GM19193 (cell line): ENCODE data around the gene ASXL2.

Source experiments
- POLR2A ChIP-seq: IDR thresholded peaks from 4 replicates; pipeline ENCODE4 v1.6.1; 2011; ENCODE audit not compliant: insufficient read depth, insufficient read length; ENCODE audit errors: extremely low read depth

The ASXL2 gene

GRCh38 chr2:25887624-25888242 is 9.4 kb upstream of the ASXL2 start:
- TF ChIP-seq POLR2A: no peak

DNA sequence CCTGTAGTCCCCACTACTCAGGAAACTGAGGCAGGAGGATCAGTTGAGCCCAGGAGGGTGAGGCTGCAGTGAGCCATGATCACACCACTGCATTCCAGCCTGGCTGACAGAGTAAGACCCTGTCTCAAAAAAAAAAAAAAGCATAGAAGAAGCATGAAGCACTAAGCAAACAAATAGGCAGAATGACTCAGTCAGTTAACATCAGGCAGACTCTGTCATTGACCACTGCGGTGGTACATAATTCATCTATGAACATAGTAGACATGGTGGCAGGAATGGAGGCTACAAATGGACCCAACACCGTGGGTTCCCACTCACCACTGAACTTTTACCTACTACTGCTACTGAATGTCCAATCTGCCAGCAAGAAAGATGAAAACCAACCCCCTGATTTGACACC is 7.6 kb upstream of the ASXL2 start:
- TF ChIP-seq POLR2A: no peak

DNA sequence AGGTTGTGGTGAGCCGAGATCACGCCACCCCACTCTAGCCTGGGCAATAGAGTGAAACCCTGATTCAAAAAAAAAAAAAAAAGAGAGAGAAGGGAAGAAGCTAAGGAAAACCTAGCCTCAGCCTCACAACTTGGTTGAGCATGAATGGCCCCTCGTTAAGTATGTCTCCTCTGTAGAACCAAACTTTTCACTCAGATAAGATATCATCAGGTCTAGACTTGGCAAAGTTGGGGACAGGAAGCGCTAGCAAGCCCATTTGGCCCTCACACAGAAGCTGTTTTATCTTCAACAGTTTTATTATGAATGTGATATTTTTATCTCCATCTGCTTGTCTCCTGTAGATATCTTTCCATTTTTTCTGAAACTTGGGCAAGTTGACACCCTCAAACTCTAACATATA is 3.5 kb upstream of the ASXL2 start:
- TF ChIP-seq POLR2A: no peak

DNA sequence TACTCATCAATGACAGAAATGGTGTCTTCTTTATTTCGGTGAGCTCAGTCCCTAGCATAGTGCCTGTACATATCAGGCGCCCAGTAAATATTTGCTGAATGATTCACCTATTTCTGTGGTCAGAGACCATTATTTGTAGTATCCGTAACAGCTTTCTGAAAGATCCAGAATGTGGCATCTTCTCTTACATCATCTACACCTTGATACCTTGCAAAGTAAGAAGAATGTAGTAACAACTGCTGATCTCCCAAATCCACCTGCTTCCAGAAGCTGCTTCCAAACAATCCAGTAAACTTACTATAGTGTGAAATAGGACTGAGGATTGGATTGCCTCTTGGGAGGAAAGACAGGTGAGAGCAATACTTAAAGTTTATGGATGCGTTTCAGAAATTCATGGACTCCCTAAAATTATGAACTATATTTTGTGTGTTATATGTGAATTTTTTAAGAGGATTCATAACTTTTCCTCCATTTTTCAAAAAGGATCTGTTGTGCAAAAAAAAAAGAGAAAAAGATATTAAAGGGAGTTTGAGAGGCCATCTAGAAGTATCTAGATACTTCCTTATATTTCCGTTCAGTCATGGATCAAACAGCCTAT is 945 bp upstream of the ASXL2 start:
- no peak for TF ChIP-seq POLR2A

- no peak for TF ChIP-seq POLR2A
Observed at GRCh38 chr2:25877431-25878360, 591 bp downstream of the ASXL2 start.

DNA sequence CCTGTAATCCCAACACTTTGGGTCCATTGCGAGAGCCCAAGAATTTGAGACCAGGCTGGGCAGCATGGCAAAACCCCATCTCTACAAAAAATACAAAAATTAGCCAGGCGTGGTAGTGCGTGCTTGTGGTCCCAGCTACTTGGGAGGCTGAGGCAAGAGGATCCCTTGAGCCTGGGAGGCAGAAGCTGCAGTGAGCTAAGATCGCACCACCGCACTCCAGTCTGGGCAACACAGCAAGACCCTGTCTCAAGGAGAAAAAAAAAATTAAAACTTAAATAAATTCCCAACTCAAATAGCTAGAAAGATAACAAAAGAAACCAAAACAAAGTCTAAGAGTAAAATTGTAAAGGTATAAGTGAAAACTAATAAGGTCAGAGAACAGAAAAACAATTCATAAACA is 6.2 kb downstream of the ASXL2 start:
- TF ChIP-seq POLR2A: no peak

DNA sequence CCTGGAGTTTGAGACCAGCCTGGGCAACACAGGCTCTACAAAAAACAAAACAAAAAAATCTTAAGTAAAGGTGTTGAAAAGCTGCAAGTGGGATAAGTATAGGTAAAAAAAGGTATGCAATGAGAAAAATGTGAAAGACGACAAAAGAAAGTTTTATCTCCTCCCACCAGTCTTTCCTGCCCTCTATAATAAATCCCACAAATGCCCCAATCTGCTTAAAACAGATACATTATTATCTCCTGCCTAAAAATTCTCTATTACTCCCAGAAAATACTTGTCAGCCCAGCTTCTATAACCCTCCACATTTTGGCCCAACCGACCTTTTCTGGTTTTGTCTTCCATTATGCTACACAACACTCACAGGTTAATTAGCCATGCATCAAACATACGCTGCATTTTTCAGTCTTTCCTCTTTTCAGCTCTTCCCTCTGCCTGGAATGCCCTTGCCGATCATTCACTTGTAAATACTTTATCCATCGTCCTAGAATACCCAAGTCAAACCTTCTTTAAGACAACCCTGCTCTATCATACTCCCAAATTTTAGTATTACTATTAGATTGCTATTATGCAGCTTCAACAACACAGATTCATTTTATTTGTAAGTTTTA is 10.8 kb downstream of the ASXL2 start:
- TF ChIP-seq POLR2A: no peak

GRCh38 chr2:25856377-25856776 is 21.9 kb downstream of the ASXL2 start:
- TF ChIP-seq POLR2A: no peak

GRCh38 chr2:25855065-25855464 is 23.2 kb downstream of the ASXL2 start:
- TF ChIP-seq POLR2A: no peak

GRCh38 chr2:25854613-25855012 is 23.7 kb downstream of the ASXL2 start:
- no peak for TF ChIP-seq POLR2A

GRCh38 chr2:25853038-25853638 is 25.1 kb downstream of the ASXL2 start:
- TF ChIP-seq POLR2A: no peak

DNA sequence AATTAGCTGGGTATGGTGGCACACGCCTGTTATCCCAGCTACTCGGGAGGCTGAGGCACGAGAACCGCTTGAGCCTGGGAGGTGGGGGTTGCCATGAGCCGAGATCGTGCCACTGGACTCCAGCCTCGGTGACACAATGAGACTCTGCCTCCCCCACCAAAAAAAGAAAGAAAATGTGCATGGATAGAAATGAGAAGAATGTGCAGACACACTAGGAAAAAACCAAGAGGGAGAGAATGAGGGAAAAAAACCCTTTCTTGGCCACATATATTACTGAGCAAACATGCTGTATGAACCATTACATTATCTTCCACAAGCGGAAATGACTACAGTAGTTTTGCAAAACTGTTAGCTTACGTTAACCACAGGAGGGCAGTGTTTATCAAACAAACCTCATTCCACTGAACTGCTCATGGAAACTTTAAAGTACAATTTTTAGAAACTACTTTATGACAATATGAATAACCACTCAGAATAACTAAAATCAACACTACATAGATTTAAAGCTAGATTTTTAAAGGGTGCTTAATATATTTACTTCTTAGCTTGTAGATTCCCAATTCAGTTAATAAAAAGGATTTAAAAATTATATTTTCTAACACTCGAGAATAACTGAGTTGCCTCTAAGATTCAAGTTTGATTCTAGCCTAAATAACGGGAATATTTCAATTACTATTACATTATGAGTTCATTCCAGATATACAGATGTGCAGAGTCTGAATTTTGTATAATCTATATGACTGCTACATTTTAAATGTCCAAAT is 26.4 kb downstream of the ASXL2 start:
- no peak for TF ChIP-seq POLR2A

DNA sequence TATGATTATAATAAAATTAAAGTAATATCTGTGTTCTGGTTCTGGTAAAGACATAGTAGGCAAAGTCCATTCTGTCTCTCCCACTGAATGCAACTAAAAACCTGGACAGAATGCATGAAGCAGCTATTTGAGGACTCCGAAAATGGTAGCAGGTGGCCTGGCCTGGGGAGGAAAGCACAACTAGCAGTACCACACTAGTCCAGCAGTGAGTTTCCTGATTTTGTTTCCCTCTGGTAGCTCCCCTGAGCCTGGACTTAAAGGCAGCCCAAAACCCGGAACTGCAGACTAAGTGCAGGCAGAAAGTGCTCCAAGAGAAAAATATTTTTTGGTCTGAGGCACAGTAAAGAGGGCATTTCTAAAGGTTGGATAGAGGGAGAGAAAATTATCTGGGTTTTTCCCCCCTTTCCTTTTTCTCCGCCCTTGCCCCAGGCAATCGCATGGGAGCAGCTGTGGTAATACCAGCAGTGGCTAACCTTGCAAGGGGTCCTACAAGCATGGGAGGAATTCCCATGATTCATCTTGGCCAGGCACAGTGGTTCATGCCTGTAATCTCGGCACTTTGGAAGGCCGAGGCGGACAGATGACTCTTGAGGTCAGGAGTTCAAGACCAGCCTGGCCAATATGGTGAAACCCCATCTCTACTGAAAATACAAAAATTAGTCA is 32.3 kb downstream of the ASXL2 start:
- no peak for TF ChIP-seq POLR2A

DNA sequence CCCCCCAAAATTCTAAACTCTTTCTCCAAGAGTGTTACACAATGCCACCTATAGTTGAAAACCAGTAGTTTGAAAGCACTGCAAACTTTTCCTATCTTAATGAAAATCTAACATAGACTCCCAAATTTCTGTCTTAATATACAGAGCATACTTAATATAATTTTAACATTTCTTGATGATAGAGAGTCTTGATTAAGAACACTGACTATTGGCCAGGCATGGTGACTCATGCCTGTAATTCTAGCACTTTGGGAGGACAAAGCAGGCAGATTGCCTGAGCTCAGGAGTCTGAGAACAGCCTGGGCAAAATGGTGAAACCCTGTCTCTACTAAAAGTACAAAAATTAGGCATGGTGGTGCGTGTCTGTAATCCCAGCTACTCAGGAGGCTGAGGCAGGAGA is 34.2 kb downstream of the ASXL2 start:
- TF ChIP-seq POLR2A: no peak
